ENCODE results near the gene FBN2.
"Not testable (repeated sequence)": the region's sequence is repeated elsewhere in the genome, so short reads cannot be mapped to it uniquely, and the experiment has no call there.

Gene FBN2

GRCh38 chr5:128532776-128533175, 5.3 kb downstream of the FBN2 start:
- no peak for FAIRE-seq

DNA sequence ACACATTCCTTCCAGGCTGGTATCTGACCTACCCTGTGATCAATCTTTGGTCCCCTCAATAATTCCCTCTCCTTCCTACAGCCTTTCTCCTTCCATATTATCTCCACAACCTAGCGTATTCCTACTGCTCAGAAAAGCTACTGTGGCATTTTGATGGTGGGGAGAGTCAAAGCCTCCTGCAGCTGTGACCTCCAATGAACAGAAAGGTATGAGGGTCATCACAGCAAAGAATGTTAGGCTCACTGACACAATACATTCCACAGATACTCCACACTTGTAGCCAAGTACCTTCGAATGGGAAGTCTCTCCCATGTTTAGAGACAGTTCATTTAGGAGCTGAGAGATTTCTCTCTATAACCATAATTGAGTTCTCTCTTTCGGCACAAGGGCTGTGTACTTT, 5.9 kb downstream of the FBN2 start:
- no peak for FAIRE-seq

- FAIRE-seq, result no peak
These were observed 9.3 kb downstream of the FBN2 start for GRCh38 chr5:128528637-128529255.

GRCh38 chr5:128528126-128528525, 9.9 kb downstream of the FBN2 start:
- FAIRE-seq, result no peak

DNA sequence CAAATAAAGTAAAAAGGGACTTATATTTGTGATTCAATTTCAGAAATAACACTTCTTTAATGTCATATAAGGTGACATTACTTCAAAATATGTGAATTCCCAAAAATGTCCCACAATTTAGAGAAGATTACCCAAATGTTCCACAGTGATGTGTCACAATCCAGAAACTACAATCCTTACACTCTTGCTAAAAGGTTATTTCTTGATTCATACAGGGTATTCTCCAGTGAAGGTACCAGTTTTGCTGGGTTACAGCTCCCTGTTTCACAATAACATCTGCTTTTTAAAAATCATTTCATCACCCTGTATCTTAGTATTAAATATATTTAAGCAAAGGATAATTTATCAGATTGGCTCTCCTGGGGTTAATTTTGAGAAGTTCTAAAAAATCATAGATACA, 11.0 kb downstream of the FBN2 start:
- no peak for FAIRE-seq

DNA sequence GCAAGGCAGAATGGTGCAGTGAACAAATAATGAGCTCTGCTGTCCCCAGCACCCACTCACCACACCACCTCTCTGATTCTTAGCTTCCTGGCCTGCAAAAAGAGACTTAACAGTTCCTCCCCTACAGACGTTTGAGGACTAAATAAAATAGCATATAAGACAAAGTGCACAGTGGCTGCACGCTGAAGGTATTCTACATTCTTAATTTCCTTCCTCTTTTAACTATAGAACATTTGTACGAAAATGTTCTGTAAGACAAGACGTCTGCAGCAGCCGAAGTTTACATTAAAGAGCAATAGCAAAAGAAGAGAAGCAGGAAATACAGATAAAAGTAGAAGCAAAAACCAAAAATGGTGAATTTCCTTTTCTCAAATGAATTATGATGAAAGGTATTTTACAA, 15.7 kb downstream of the FBN2 start:
- FAIRE-seq, result no peak

GRCh38 chr5:128519827-128520226, 18.2 kb downstream of the FBN2 start:
- no peak for FAIRE-seq

DNA sequence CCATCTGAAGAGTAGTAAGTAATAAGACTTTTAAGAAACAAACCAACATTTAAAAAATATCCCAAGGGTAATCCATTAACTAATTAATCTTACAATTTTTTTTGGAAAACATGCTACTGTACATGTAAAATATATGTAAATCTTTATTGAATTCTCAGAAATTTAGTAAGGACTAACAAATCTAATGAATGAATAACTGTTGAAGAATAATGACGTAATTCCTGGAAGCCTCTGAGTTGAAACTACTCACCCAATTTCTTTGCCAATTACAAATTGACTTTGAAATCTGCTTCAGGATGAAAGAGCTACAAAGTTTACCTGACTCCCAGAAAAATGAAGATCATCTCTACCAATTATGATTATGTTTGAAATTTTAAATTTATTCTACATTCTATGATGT, 21.1 kb downstream of the FBN2 start:
- no peak for FAIRE-seq

GRCh38 chr5:128513806-128514205, 24.2 kb downstream of the FBN2 start:
- no peak for FAIRE-seq

DNA sequence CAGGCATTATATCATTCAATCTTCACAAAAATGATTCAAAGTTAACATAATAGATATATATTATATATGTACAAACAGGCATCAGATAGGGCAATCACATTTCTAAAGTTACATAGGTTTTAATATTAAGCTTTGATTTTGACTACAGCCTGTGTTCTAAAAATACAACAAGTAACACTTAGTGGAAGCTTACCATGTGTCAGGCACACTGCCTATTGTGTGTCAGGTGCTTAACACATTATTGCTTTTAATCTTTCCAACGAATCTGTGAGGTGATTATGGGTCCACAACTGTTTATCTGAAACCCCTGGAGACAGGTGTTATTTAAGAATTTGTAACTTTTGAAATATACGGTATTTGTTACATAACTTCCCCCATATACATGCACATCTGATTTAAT, 25.2 kb downstream of the FBN2 start:
- no peak for FAIRE-seq

DNA sequence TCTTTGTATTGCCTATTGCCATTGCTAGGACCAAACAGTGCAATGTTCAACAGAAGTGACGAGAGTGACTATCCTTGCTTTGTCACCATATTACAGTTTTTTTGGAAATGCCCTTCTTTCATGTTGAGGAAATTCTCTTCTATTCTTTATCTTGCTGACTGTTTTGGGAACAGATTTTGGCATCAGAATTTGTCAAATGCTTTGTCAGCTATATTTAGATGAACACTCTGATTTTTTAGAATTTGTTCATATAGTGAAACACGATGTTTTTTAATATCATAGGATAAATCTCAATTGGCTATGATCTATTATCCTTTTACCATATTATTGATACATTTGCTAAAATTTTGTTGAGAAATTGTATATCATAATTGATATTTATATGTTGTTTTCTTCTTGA, 31.4 kb downstream of the FBN2 start:
- no peak for FAIRE-seq

DNA sequence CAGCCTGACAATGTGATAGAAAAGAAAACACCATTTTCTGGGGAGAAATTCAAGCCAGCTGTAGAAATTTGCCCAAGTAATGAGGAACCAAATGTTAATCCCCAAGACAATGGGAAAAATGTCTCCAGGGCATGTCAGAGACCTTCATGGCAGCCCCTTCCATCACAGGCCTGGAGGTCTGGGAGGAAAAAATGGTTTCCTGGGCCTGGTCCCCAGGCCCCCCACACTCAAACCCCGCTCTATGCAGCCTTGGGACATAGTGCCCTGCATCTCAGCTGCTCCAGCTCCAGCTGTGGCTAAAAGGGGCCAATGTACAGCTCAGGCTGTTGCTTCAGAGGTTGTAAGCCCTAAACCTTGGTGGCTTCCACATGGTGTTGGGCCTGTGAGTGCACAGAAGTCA, 34.3 kb downstream of the FBN2 start:
- FAIRE-seq, result not testable (repeated sequence)

DNA sequence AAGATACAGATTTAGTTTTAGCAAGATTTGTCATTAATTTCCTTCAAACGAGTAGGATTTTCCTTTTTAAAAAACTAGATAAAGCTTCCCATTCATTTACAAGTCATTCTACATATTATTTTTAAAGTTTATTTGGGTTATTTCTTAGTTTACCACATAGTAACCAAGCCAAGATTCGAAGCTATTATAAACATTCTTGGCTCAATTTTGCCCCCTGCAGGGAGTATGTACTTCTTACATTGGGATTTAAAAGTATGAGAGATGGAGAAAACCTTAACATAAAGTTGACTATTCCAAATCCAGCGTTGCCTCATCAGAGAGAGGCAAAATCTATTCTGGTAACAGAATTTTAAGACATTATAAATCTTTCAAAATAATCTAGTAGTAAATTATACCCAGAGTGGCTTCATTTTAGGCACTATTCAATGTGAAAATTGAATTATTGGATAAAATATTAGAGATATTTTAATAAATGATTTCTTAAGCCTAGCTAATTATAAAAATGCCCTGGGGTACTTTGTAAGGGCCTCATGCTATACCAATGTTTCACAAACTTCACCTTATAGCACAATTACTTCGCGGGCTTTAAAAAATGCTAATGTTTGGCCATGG, 39.1 kb downstream of the FBN2 start:
- no peak for FAIRE-seq

DNA sequence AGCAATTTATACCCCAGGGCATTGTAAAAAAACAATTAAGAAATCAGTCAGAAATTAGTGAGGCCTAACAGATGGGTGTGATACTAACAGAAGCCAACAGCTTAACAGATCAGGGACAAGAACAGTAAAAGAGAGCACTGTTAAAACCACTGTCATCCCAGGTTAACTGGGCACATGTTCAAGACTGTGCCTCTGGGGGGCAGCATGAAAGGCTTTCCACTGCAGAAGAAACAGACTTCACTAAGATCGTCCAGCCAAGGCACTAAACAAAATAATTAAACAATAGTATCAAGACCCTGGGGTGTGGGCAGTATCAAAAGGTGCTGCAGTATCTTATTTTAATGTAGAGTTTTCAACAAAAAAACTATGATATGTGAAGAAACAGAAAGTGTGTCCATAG, 43.5 kb downstream of the FBN2 start:
- FAIRE-seq, result no peak

DNA sequence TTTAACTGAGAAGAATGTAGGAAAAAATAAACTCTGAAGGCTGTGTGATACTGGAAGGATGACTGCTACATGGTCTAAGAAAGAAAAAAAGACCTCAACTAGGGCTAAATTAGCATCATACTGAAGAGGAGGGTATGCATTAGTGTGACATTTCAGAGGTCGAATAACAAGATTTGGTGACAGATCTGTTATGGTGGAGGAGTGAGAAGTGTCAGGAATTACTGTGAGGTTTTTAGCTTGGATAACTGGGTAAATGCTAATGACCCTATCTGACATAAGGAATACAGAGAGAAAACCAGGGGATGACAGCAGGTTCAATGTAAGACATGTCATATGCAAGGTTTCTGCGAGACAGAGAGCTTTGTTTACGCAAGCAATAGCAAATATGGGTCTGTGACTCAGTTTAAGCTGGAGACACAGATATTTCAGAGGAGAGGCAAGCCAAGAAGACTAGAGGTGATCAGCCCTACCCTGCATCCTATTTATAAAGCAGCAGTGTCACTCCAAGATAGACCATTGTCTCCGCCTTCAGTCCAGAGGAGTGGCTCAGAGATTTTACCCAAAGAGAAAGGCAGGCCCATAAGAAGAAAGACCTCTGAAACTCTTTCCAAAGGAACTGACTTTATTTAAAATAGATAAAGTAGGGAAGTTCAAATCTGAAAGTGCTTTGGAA, 44.3 kb downstream of the FBN2 start:
- no peak for FAIRE-seq

DNA sequence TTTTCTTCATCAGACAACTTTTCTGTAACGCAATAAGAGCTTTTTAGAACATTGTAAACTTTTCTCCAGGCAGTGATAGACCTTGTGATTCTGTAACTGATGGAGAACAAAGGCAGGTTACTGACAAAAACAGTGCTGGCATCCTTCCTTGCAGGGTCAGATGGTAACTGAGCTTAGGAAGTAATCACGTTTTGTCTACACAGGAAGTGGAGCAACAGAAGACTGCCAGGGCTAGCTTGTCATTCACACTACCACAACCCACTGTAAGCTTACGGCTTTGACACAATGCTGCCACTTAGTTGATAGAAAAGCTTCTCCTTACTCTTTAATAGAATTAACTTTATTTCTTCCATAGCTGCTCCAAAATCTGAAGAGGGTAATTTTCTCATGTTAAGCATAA, 46.8 kb downstream of the FBN2 start:
- no peak for FAIRE-seq

DNA sequence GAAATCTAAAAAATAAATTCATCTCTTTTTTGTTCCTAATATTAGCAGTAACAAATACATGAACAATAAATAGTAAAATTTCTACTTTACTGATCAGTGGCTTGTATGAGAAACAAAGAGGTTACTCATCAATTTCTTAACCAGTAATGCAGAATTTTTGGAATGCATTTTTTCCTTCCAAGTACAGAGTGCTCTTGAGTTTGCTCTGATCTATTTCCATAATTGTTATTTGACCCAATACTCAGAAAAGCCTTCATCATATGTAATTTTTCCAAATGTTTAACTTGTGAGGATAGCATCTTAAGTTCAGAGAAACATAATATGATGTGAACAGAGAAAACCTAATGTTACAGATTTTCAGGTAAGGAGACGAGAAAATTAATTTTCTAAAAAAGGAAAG, 47.3 kb downstream of the FBN2 start:
- no peak for FAIRE-seq

DNA sequence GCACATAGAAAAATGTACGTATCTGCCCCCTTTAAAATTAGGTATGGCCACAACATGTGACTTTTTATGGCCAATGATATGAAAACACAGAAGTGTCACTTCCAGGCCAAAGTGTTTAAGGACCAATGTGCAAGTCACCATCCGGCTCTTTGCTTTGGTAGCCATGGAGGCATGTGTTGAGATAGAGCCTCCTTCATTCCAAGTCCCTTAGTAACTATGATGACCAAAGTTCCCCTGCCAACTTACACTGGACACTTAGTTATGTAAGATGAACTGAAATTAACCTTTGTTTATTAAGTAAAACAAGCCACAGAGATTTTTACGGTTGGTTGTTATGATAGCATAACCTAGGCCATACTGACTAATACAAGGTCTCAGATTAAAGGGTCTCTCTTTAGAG, 51.0 kb downstream of the FBN2 start:
- FAIRE-seq, result no peak

DNA sequence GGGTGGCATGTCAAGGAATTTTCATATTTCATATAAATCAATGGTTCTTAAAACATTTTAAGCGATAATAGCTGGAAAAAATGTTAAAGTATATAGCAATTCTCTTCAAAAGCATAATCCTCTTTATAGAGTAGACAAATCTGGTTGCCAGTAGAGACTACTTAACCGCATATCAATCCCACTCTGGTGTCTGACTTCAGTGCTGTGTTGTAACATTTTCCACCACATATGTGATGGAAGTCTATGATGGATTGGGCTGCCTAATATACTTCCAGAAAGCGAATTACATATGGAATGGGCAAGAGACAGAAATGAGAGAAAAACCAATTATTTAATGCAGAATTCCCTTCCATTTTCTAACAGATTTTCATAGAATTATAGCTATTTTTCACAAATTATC, 54.3 kb downstream of the FBN2 start:
- no peak for FAIRE-seq

DNA sequence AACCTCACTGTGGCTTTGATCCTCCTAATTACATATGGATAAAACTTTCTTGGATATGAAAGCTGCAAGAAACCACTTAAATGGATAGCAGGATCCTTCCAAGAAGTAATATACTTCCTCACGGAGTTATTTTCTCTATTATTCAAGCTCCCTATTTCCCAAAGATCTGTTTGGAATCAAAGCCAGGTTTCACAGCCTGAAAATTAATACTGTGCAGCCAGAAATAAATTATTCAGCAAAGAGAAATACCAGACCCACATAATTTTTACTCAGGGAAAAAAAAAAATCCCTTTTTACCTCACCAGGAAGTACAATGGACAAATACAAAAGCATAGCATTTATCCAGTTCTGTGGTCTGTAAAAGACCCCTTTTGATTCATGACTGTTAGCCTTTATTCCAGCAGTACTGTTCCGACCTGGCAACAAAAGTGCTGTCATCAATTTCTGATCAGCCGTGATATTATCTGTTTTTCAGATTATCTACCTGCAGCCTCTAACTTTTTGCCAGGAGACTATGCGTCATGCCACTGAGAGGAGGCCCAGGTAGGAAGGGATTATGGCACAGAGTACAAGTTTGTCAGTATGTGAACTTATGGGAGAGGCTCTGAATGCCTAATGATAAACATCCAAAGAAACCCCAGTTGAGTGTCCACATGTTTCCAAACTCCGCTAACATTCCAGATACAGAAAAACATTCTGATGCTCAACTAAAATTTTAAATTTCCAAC, 57.0 kb downstream of the FBN2 start:
- FAIRE-seq, result no peak

DNA sequence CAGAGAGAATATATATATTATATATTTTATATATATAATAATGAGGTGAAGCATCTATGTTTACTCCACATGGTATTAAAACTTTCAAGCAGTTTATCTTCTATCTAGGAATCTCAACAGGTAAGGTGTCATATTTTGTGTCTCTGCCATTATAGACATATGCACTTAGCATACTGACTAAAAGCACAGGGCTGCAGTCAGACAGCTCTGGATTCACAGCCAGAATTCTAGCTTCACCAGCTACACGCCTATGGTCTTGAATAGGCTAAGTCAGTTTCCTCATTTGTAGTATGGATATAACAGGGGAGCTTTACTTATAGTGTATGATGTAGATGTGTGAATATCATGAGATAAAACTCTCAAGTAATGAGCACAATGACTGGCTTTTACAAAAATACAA, 57.9 kb downstream of the FBN2 start:
- FAIRE-seq, result no peak

DNA sequence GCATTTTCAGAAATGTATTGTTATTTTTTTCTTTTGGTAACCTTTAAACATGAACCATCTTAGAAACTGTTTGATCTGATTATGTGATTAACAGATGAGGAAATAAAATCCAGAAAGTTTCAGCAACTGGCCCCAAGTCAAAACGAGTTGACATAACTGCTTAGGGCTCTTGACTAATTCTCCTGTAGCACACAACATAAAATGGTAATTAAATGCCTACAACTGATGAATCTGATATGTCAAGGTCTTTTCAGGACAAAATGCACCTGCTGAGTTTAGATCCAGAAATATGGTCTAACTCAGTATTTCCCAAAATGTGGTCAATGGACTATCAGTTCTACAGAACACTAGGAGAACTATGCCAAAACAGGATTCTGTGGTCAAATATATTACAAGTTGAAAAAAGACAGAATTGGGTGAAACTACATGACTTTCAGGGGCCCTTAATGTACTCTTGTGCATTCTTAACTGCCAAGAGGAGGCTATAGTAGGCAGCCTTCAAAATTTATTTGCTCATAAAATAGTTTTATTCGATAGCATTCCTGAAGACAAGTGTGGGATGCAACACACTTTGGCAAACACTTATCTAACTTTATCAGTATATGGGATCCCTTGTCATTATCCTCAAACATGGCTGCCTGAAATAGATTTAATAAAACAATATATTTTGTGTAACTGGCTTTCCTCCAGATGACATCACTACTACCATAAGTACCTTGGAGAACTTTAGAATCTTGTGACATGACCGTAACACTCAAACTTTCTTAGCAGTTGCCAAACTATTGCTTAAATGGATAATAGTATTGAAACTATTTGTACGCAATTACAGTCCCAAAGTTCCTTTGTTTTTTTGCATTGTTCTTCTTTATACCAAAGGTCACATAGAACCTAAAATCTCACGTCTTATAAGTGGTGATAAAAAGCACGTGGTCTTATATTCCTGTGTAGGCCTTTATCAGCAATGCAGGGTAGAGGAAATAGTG, 59.4 kb downstream of the FBN2 start:
- FAIRE-seq, result no peak

GRCh38 chr5:128477944-128478343, 60.1 kb downstream of the FBN2 start:
- no peak for FAIRE-seq
